HepG2 (cell line): ENCODE measurements around the gene PLPPR3.

Experiments used
- CTCF ChIP-seq: sonication (generic); formaldehyde crosslinking; IDR thresholded peaks from 2 replicates; pipeline ENCODE4 v1.5.0; 2020; ENCODE audit warnings: mild to moderate bottlenecking, missing genetic modification reagents, moderate library complexity
- HDAC6 ChIP-seq: fragments of 200-600 bp; sonication (generic); IDR thresholded peaks from 2 replicates; pipeline ENCODE4 v1.7.0; 2017; ENCODE audit warnings: mild to moderate bottlenecking, antibody characterized with exemption, low read length, low read depth
- PCBP1 ChIP-seq: fragments of 200-400 bp; formaldehyde crosslinking; IDR thresholded peaks from 2 replicates; pipeline ENCODE4 v1.6.1; 2017; ENCODE audit warnings: mild to moderate bottlenecking, low read depth, low read length, borderline replicate concordance
- PHF21A ChIP-seq: sonication (generic); formaldehyde crosslinking; IDR thresholded peaks from 2 replicates; pipeline ENCODE4 v1.5.0; 2020; ENCODE audit warnings: mild to moderate bottlenecking, missing genetic modification reagents
- POLR2A ChIP-seq, 2 experiments: IDR thresholded peaks; 2 replicates each; pipeline ENCODE4 v1.6.1; 2011; ENCODE audit warnings: low read depth in 2 of 2, low read length in 2 of 2, mild to moderate bottlenecking in 1 of 2, moderate library complexity in 1 of 2; ENCODE audit not compliant: insufficient read depth in 1 of 2
- ZNF660 ChIP-seq: sonication (generic); formaldehyde crosslinking; IDR thresholded peaks from 2 replicates; pipeline ENCODE4 v1.5.1; 2020; ENCODE audit warnings: mild to moderate bottlenecking, low read depth, missing genetic modification reagents, borderline replicate concordance
- TF ChIP-seq, protein P1 (sequence below): sonication (generic); formaldehyde crosslinking; IDR thresholded peaks from 2 replicates; pipeline ENCODE4 v1.4.0; 2020; ENCODE audit warnings: missing genetic modification reagents
- TF ChIP-seq, protein P2 (sequence below): conservative IDR thresholded peaks from 2 replicates; pipeline ENCODE4 v1.6.1; 2018; ENCODE audit warnings: missing genetic modification reagents

- no peak for TF ChIP-seq PHF21A (CRISPR knock-in tag)
- TF ChIP-seq, protein P1, sequence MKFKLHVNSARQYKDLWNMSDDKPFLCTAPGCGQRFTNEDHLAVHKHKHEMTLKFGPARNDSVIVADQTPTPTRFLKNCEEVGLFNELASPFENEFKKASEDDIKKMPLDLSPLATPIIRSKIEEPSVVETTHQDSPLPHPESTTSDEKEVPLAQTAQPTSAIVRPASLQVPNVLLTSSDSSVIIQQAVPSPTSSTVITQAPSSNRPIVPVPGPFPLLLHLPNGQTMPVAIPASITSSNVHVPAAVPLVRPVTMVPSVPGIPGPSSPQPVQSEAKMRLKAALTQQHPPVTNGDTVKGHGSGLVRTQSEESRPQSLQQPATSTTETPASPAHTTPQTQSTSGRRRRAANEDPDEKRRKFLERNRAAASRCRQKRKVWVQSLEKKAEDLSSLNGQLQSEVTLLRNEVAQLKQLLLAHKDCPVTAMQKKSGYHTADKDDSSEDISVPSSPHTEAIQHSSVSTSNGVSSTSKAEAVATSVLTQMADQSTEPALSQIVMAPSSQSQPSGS (CRISPR knock-in tag): no peak
- no peak for TF ChIP-seq CTCF (CRISPR knock-in tag)
- no peak for TF ChIP-seq ZNF660 (CRISPR knock-in tag)
- TF ChIP-seq, protein P2, sequence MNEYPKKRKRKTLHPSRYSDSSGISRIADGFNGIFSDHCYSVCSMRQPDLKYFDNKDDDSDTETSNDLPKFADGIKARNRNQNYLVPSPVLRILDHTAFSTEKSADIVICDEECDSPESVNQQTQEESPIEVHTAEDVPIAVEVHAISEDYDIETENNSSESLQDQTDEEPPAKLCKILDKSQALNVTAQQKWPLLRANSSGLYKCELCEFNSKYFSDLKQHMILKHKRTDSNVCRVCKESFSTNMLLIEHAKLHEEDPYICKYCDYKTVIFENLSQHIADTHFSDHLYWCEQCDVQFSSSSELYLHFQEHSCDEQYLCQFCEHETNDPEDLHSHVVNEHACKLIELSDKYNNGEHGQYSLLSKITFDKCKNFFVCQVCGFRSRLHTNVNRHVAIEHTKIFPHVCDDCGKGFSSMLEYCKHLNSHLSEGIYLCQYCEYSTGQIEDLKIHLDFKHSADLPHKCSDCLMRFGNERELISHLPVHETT: no peak
- no peak for TF ChIP-seq PCBP1
- TF ChIP-seq POLR2A (IDR thresholded peaks at IDR 0.05; ENCODE audit: insufficient read depth in 1 of 2, low read depth in 2 of 2, low read length in 2 of 2): no peak
- no peak for TF ChIP-seq HDAC6
Observed at GRCh38 chr19:863315-863620, 41.5 kb upstream of the PLPPR3 start.
